SK-N-SH (cell line): ENCODE results near the gene CASP7. TPM values are rescaled to one million over a fixed set of nuclear protein-coding genes. Genes with fewer than 3 reads are reported as not detected.

Experiments
- CTCF ChIA-PET: fragments of 300-600, 350-600 bp; formaldehyde crosslinking; extraction: SDS; loops from one replicate; lab custom pipeline; 2021; lab: Yijun Ruan, JAX
- POLR2A ChIA-PET: fragments of 350-600 bp; sonication (Branson Sonifier 250); formaldehyde crosslinking; extraction: SDS; loops from one replicate; lab custom pipeline; 2020; ENCODE audit warnings: antibody characterized with exemption, inconsistent platforms; lab: Yijun Ruan, JAX
- DNase-seq: peaks from one replicate; pipeline ENCODE4 v3.0.0; 2012
- H2AFZ ChIP-seq: fragments of 200-600 bp; sonication (generic); 2 replicates; pipeline ENCODE4 v1.8.1; 2016; ENCODE audit warnings: antibody characterized with exemption, mild to moderate bottlenecking, low read depth
- H3F3A ChIP-seq: fragments of 200-600 bp; sonication (generic); replicated peaks from 2 replicates; pipeline ENCODE3; 2016; ENCODE audit warnings: antibody characterized with exemption, mild to moderate bottlenecking; ENCODE audit not compliant: insufficient read depth
- H3K27ac ChIP-seq, 2 experiments: fragments of 200-500 bp in 1 of 2; fragments of 200-600 bp in 1 of 2; sonication (Bioruptor generic) in 1 of 2; sonication (generic), shearing (Covaris generic) in 1 of 2; 2 replicates each; pipeline versions ENCODE4 v1.5.1 to v1.6.1; 2014 to 2016; ENCODE audit warnings: low read depth in 2 of 2, inconsistent platforms in 1 of 2, low read length in 1 of 2, mild to moderate bottlenecking in 1 of 2, mixed read lengths in 1 of 2
- H3K27me3 ChIP-seq: fragments of 200-600 bp; sonication (generic), shearing (Covaris generic); 2 replicates; pipeline ENCODE4 v1.6.1; 2016; ENCODE audit warnings: mixed run types; ENCODE audit not compliant: insufficient read depth
- H3K36me3 ChIP-seq, 2 experiments: fragments of 200-500 bp in 1 of 2; fragments of 200-600 bp in 1 of 2; sonication (Bioruptor generic) in 1 of 2; sonication (generic) in 1 of 2; replicated peaks in 1 of 2; 2 replicates each; pipeline versions ENCODE3 to v1.5.1; 2014 to 2016; ENCODE audit warnings: low read length in 1 of 2, mild to moderate bottlenecking in 1 of 2; ENCODE audit not compliant: insufficient read depth in 2 of 2, control insufficient read depth in 1 of 2
- H3K4me1 ChIP-seq, 2 experiments: fragments of 200-500 bp in 1 of 2; fragments of 200-600 bp in 1 of 2; sonication (Bioruptor generic) in 1 of 2; sonication (generic), shearing (Covaris generic) in 1 of 2; 2 replicates each; pipeline versions ENCODE4 v1.5.1 to v1.6.1; 2014 to 2016; ENCODE audit warnings: low read depth in 1 of 2, low read length in 1 of 2, mixed run types in 1 of 2; ENCODE audit not compliant: insufficient read depth in 2 of 2, control insufficient read depth in 1 of 2
- H3K4me2 ChIP-seq: fragments of 200-600 bp; sonication (generic), shearing (Covaris generic); 2 replicates; pipeline ENCODE4 v1.6.1; 2017; ENCODE audit warnings: mixed run types
- H3K4me3 ChIP-seq, 2 experiments: fragments of 200-500 bp in 1 of 2; fragments of 200-600 bp in 1 of 2; sonication (Bioruptor generic) in 1 of 2; sonication (generic), shearing (Covaris generic) in 1 of 2; 2 replicates each; pipeline versions ENCODE4 v1.5.1 to v1.8.1; 2014 to 2016; ENCODE audit warnings: low read depth in 2 of 2, inconsistent platforms in 1 of 2, low read length in 1 of 2, mild to moderate bottlenecking in 1 of 2, mixed read lengths in 1 of 2, moderate library complexity in 1 of 2
- H3K79me2 ChIP-seq: fragments of 200-600 bp; sonication (generic); 2 replicates; pipeline ENCODE4 v1.8.1; 2017; ENCODE audit warnings: mild to moderate bottlenecking; ENCODE audit not compliant: insufficient read depth
- H3K9ac ChIP-seq: fragments of 200-600 bp; sonication (generic); 2 replicates; pipeline ENCODE4 v1.6.1; 2017; ENCODE audit warnings: mixed run types
- H3K9me2 ChIP-seq: fragments of 200-600 bp; sonication (generic); 2 replicates; pipeline ENCODE4 v1.6.1; 2017; ENCODE audit warnings: mixed run types
- H3K9me3 ChIP-seq: fragments of 200-600 bp; sonication (generic); 2 replicates; pipeline ENCODE4 v1.6.1; 2017; ENCODE audit warnings: mixed run types, mild to moderate bottlenecking, moderate library complexity
- H4K20me1 ChIP-seq: fragments of 200-600 bp; sonication (generic); 2 replicates; pipeline ENCODE4 v1.6.1; 2017; ENCODE audit warnings: mild to moderate bottlenecking, mixed run types; ENCODE audit not compliant: insufficient read depth
- CHD2 ChIP-seq: fragments of 150-350 bp; IDR thresholded peaks from 2 replicates; pipeline ENCODE4 v1.6.1; 2018; ENCODE audit warnings: low read length; ENCODE audit not compliant: partially characterized antibody
- ELF1 ChIP-seq: IDR thresholded peaks from 2 replicates; pipeline ENCODE4 v1.4.0; 2012
- EZH2phosphoT487 ChIP-seq: fragments of 200-600 bp; sonication (generic); IDR thresholded peaks from 2 replicates; pipeline ENCODE4 v1.6.1; 2017; ENCODE audit warnings: low read depth, mixed run types, mild to moderate bottlenecking, antibody characterized with exemption, moderate library complexity, borderline replicate concordance
- FOSL2 ChIP-seq: IDR thresholded peaks from 2 replicates; pipeline ENCODE4 v1.4.0; 2012; ENCODE audit warnings: low read depth, mild to moderate bottlenecking, moderate library complexity, borderline replicate concordance
- FOXJ3 ChIP-seq: sonication (generic); formaldehyde crosslinking; IDR thresholded peaks from 2 replicates; pipeline ENCODE4 v1.5.1; 2020; ENCODE audit warnings: mild to moderate bottlenecking, missing genetic modification reagents
- GATA2 ChIP-seq: sonication (generic); formaldehyde crosslinking; IDR thresholded peaks from 2 replicates; pipeline ENCODE4 v1.5.0; 2020; ENCODE audit warnings: mild to moderate bottlenecking, missing genetic modification reagents
- IRF3 ChIP-seq: fragments of 150-350 bp; IDR thresholded peaks from 2 replicates; pipeline ENCODE4 v1.6.1; 2016; ENCODE audit warnings: mild to moderate bottlenecking, low read depth, low read length
- JUND ChIP-seq: IDR thresholded peaks from 2 replicates; pipeline ENCODE4 v1.4.0; 2012
- MEF2A ChIP-seq: IDR thresholded peaks from 2 replicates; pipeline ENCODE4 v1.4.0; 2012; ENCODE audit warnings: low read depth, borderline replicate concordance
- NFIC ChIP-seq: IDR thresholded peaks from 2 replicates; pipeline ENCODE4 v1.4.0; 2012; ENCODE audit warnings: borderline replicate concordance
- NRF1 ChIP-seq: IDR thresholded peaks from 2 replicates; pipeline ENCODE4 v1.6.1; 2012; ENCODE audit warnings: low read depth, mild to moderate bottlenecking, low read length
- PBX3 ChIP-seq: IDR thresholded peaks from 2 replicates; pipeline ENCODE4; 2012
- POLR2AphosphoS5 ChIP-seq: IDR thresholded peaks from 2 replicates; pipeline ENCODE4 v1.6.1; 2012; ENCODE audit warnings: low read depth, low read length
- RCOR1 ChIP-seq: fragments of 150-350 bp; IDR thresholded peaks from 2 replicates; pipeline ENCODE4 v1.6.1; 2017; ENCODE audit warnings: antibody characterized with exemption, low read length
- RFX5 ChIP-seq: IDR thresholded peaks from 2 replicates; pipeline ENCODE4 v1.6.1; 2012; ENCODE audit warnings: mild to moderate bottlenecking, improper control_type of control experiment, low read length
- RXRA ChIP-seq: IDR thresholded peaks from 2 replicates; pipeline ENCODE4 v1.4.0; 2012; ENCODE audit warnings: low read depth, mild to moderate bottlenecking, borderline replicate concordance
- TAF1 ChIP-seq: IDR thresholded peaks from 2 replicates; pipeline ENCODE4 v1.6.1; 2012; ENCODE audit warnings: low read depth, mild to moderate bottlenecking, low read length, moderate library complexity, borderline replicate concordance
- TCF12 ChIP-seq: IDR thresholded peaks from 2 replicates; pipeline ENCODE4 v1.4.0; 2012
- USF1 ChIP-seq: IDR thresholded peaks from 2 replicates; pipeline ENCODE4 v1.4.0; 2012; ENCODE audit warnings: low read depth, borderline replicate concordance
- WGBS: methylation state at CpG from one replicate; pipeline ENCODE4 v1.1.6; 2017; ENCODE audit warnings: low lambda C conversion rate; 5-methylcytosine and 5-hydroxymethylcytosine counted together
- polyA plus RNA-seq, 3 experiments: library from polyadenylated mRNA; depleted of rRNA; stranded (reverse); fragments of >200 nt; gene quantifications; 2 replicates each; pipeline ENCODE4 v1.2.3, GENCODE V29; 2012

CASP7 gene
- polyA plus RNA-seq, 1 of the 3 experiments (the other 2 are of a cell fraction) = 15.1 TPM

- CTCF ChIA-PET = no interaction called here
These were observed 77.3 kb downstream of the CASP7 start for GRCh38 chr10:113756940-113757543.

GRCh38 chr10:113762083-113762482 is 82.4 kb downstream of the CASP7 start:
- H3K9ac ChIP-seq = no peak overlapping the region
- H3F3A ChIP-seq = no peaks in the 10 kb centered on the region
- no peak overlapping the region for H2AFZ ChIP-seq
- H3K27me3 ChIP-seq = no peaks in the 10 kb centered on the region; the same call in 1 of the 2 replicates
- WGBS = 2% methylated on average over 1 of the region's 1 CpG
- H3K79me2 ChIP-seq = no peaks in the 10 kb centered on the region
- no peaks in the 10 kb centered on the region for H3K9me2 ChIP-seq
- no peak overlapping the region for H3K27ac ChIP-seq
- H3K4me1 ChIP-seq = no peaks in the 10 kb centered on the region
- H3K9me3 ChIP-seq = no peaks in the 10 kb centered on the region
- no peak for TF ChIP-seq GATA2 (CRISPR knock-in tag)
- no peak for TF ChIP-seq CHD2
- no peak for TF ChIP-seq RFX5
- no peak for TF ChIP-seq TAF1
- TF ChIP-seq RCOR1 = no peak
- TF ChIP-seq PBX3 = no peak
- TF ChIP-seq, all 33 proteins: peak for 0
- CTCF ChIA-PET = no interaction called here
- no peaks in the 10 kb centered on the region for H3K36me3 ChIP-seq
- H4K20me1 ChIP-seq = no peaks in the 10 kb centered on the region
- H3K4me3 ChIP-seq = no peak overlapping the region
- no peak overlapping the region for H3K4me2 ChIP-seq
- POLR2A ChIA-PET = no interaction called here
- DNase-seq = no peak

More at GRCh38 chr10:113756940-113757543, 77.3 kb downstream of the CASP7 start:
- Histone ChIP-seq H3K4me3 (no peak overlapping the region), H2AFZ (no peak overlapping the region), H3K27me3 (no peaks in the 10 kb centered on the region), H3K9me3 (no peaks in the 10 kb centered on the region), H3K9me2 (no peaks in the 10 kb centered on the region), H3K4me1 (peaks cover 0 to 6% of the 10 kb centered on the region in 2 experiments; a peak in 1 of 4 replicates), H3K27ac (no peak overlapping the region), H4K20me1 (no peaks in the 10 kb centered on the region), H3K4me2 (no peak overlapping the region), H3K9ac (no peak overlapping the region), H3K79me2 (no peaks in the 10 kb centered on the region), H3F3A (no peaks in the 10 kb centered on the region), H3K36me3 (no peaks in the 10 kb centered on the region)
- POLR2A ChIA-PET = no interaction called here
- no peak for TF ChIP-seq RXRA
- TF ChIP-seq IRF3 = no peak
- no peak for TF ChIP-seq EZH2phosphoT487
- no peak for TF ChIP-seq NFIC
- TF ChIP-seq JUND = no peak
- no peak for TF ChIP-seq FOSL2
- no peak for TF ChIP-seq TAF1
- no peak for TF ChIP-seq RCOR1
- TF ChIP-seq MEF2A = no peak
- no peak for TF ChIP-seq POLR2AphosphoS5
- TF ChIP-seq PBX3 = no peak
- no peak for TF ChIP-seq USF1
- no peak for TF ChIP-seq ELF1
- no peak for TF ChIP-seq NRF1
- TF ChIP-seq TCF12 = no peak
- no peak for TF ChIP-seq FOXJ3
- WGBS = 77% methylated on average over 12 of the region's 12 CpGs
- no peak for DNase-seq
